ENCODE data around the gene PTPRM.

Gene PTPRM

GRCh38 chr18:8351161-8351560, 784.0 kb downstream of the PTPRM start:
- Histone ChIP-seq H3K27ac (no peak overlapping the region), H3K4me1 (no peaks in the 10 kb centered on the region), H3K27me3 (no peaks in the 10 kb centered on the region), H3K36me3 (peaks cover 0 to 12% (median under 1%) of the 10 kb centered on the region in 3 donors), H3K9me3 (no peaks in the 10 kb centered on the region), H3K4me3 (no peak overlapping the region)
- TF ChIP-seq CTCF (IDR thresholded peaks at IDR 0.05) = no peak
- intact Hi-C loops (cut with DNase I; ENCODE audit: low total_unique reads) = no loop called here
- DNase-seq = no peak

GRCh38 chr18:8354304-8354703, 787.2 kb downstream of the PTPRM start:
- Histone ChIP-seq H3K36me3 (peaks cover 0 to 6% (median 0%) of the 10 kb centered on the region in 3 donors), H3K27me3 (no peaks in the 10 kb centered on the region), H3K4me1 (no peaks in the 10 kb centered on the region), H3K4me3 (no peak overlapping the region), H3K9me3 (no peaks in the 10 kb centered on the region), H3K27ac (no peak overlapping the region)
- no peak for DNase-seq
- TF ChIP-seq CTCF (IDR thresholded peaks at IDR 0.05) = no peak
- intact Hi-C loops (cut with DNase I; ENCODE audit: low total_unique reads) = no loop called here

GRCh38 chr18:8356001-8356400, 788.9 kb downstream of the PTPRM start:
- DNase-seq = no peak
- TF ChIP-seq CTCF (IDR thresholded peaks at IDR 0.05) = no peak

GRCh38 chr18:8357320-8357719, 790.2 kb downstream of the PTPRM start:
- no peak for DNase-seq
- no peak overlapping the region for H3K27ac ChIP-seq
- intact Hi-C loops (cut with DNase I; ENCODE audit: low total_unique reads) = no loop called here
- H3K9me3 ChIP-seq = no peaks in the 10 kb centered on the region
- H3K36me3 ChIP-seq = no peaks in the 10 kb centered on the region
- H3K4me1 ChIP-seq = no peaks in the 10 kb centered on the region
- TF ChIP-seq CTCF (IDR thresholded peaks at IDR 0.05) = no peak
- no peak overlapping the region for H3K4me3 ChIP-seq
- no peaks in the 10 kb centered on the region for H3K27me3 ChIP-seq

More at GRCh38 chr18:8356001-8356400, 788.9 kb downstream of the PTPRM start:
- Histone ChIP-seq H3K4me1 (no peaks in the 10 kb centered on the region), H3K27me3 (no peaks in the 10 kb centered on the region), H3K27ac (no peak overlapping the region), H3K4me3 (no peak overlapping the region), H3K9me3 (no peaks in the 10 kb centered on the region), H3K36me3 (peaks cover 0 to 6% (median 0%) of the 10 kb centered on the region in 3 donors)
- intact Hi-C loops (cut with DNase I; ENCODE audit: low total_unique reads) = no loop called here

GRCh38 chr18:8358033-8358765, 791.1 kb downstream of the PTPRM start:
- no peaks in the 10 kb centered on the region for H3K9me3 ChIP-seq
- no peak for DNase-seq
- no peak overlapping the region for H3K4me3 ChIP-seq
- no peak for TF ChIP-seq CTCF (IDR thresholded peaks at IDR 0.05)
- intact Hi-C loops (cut with DNase I; ENCODE audit: low total_unique reads) = no loop called here
- H3K27ac ChIP-seq = no peak overlapping the region
- H3K4me1 ChIP-seq = no peaks in the 10 kb centered on the region
- no peaks in the 10 kb centered on the region for H3K36me3 ChIP-seq
- no peaks in the 10 kb centered on the region for H3K27me3 ChIP-seq

Data from tibial artery (tissue), 4 donors.